IMR-90 (cell line): ENCODE measurements around the gene S100A4.

ENCODE experiments used
- MXI1 ChIP-seq: IDR thresholded peaks from 2 replicates; pipeline ENCODE4 v1.6.1; 2012; ENCODE audit warnings: low read depth, mild to moderate bottlenecking, low read length, moderate library complexity, borderline replicate concordance
- SMC3 ChIP-seq: fragments of 150-350 bp; IDR thresholded peaks from 2 replicates; pipeline ENCODE4 v1.6.1; 2016; ENCODE audit warnings: low read depth, mild to moderate bottlenecking, antibody characterized with exemption, low read length, moderate library complexity
- TF ChIP-seq, protein P1 (sequence below): conservative IDR thresholded peaks from 2 replicates; pipeline ENCODE4 v1.5.1; 2012; ENCODE audit warnings: mild to moderate bottlenecking, low read depth, low read length, improper control_type of control experiment

DNA sequence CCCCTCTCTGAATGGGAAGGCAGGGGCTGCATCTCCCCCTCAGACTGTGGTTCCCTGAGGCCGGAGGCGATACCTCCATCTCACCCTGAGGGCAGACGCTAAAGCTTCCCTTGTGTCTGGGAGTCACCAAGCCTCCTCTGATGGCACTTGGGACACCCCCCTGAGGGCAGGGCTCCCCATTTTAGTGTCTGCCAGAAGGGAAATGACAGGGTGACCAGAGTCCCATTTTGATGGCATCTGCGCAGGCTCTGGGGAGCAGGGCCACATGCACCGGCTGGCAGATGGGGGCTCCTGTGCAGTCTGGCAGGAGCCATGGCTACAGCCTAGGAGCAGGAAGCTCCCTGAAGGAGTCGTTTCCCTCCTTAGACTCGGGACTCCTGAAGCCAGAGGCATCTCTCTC lies 18.4 kb upstream of the S100A4 start:
- TF ChIP-seq, protein P1, sequence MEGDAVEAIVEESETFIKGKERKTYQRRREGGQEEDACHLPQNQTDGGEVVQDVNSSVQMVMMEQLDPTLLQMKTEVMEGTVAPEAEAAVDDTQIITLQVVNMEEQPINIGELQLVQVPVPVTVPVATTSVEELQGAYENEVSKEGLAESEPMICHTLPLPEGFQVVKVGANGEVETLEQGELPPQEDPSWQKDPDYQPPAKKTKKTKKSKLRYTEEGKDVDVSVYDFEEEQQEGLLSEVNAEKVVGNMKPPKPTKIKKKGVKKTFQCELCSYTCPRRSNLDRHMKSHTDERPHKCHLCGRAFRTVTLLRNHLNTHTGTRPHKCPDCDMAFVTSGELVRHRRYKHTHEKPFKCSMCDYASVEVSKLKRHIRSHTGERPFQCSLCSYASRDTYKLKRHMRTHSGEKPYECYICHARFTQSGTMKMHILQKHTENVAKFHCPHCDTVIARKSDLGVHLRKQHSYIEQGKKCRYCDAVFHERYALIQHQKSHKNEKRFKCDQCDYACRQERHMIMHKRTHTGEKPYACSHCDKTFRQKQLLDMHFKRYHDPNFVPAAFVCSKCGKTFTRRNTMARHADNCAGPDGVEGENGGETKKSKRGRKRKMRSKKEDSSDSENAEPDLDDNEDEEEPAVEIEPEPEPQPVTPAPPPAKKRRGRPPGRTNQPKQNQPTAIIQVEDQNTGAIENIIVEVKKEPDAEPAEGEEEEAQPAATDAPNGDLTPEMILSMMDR = no peak
- TF ChIP-seq SMC3 (no peak), MXI1 (no peak)
